PC-9 (cell line): ENCODE measurements around the gene LAMTOR3. TPM values are rescaled to one million over a fixed set of nuclear protein-coding genes. Genes with fewer than 3 reads are reported as not detected.

Experiments
- BruUV-seq: library from RNA; stranded (reverse); fragments of 400-500 nt; replicated peaks from 2 replicates; lab custom pipeline; 2021; lab: Mats Ljungman, UMichigan
- CTCF ChIA-PET: fragments of 300-600 bp; sonication (Branson Sonifier 250); formaldehyde crosslinking; loops from one replicate; lab custom pipeline; 2022; ENCODE audit warnings: antibody characterized with exemption; lab: Charles Lee
- POLR2A ChIA-PET: fragments of 300-600 bp; sonication (Branson Sonifier 250); formaldehyde crosslinking; loops from one replicate; lab custom pipeline; 2022; ENCODE audit warnings: antibody characterized with exemption; ENCODE audit not compliant: unreplicated experiment; lab: Charles Lee
- DNase-seq, 2 experiments: peaks; one replicate each; pipeline versions ENCODE4 v3.0.0 to v3.0.0-alpha.2; 2015 to 2022; ENCODE audit warnings: mixed read lengths in 1 of 2
- H2AFZ ChIP-seq: fragments of 200-600 bp; sonication (generic); 2 replicates; pipeline ENCODE4 v1.8.1; 2017; ENCODE audit warnings: antibody characterized with exemption
- H3F3A ChIP-seq: fragments of 200-600 bp; sonication (generic); 2 replicates; pipeline ENCODE4 v1.8.1; 2017; ENCODE audit warnings: antibody characterized with exemption, mild to moderate bottlenecking, low read depth; ENCODE audit not compliant: insufficient read depth
- H3K27ac ChIP-seq: fragments of 200-600 bp; sonication (generic); 2 replicates; pipeline ENCODE4 v1.6.1; 2016; ENCODE audit warnings: mixed run types
- H3K27me3 ChIP-seq: fragments of 200-600 bp; sonication (generic); 2 replicates; pipeline ENCODE4 v1.6.1; 2016; ENCODE audit warnings: low read depth, mixed run types; ENCODE audit not compliant: insufficient read depth
- H3K36me3 ChIP-seq: fragments of 200-600 bp; sonication (generic); 2 replicates; pipeline ENCODE4 v1.6.1; 2016; ENCODE audit warnings: low read depth, mixed run types
- H3K4me1 ChIP-seq: fragments of 200-600 bp; sonication (generic); replicated peaks from 2 replicates; pipeline ENCODE4 v1.6.1; 2016; ENCODE audit warnings: mixed run types; ENCODE audit not compliant: insufficient read depth
- H3K4me2 ChIP-seq: fragments of 200-600 bp; sonication (generic); 2 replicates; pipeline ENCODE4 v1.6.1; 2017; ENCODE audit warnings: mixed run types
- H3K4me3 ChIP-seq: fragments of 200-600 bp; sonication (generic); 2 replicates; pipeline ENCODE4 v1.6.1; 2016; ENCODE audit warnings: mixed run types
- H3K79me2 ChIP-seq: fragments of 200-600 bp; sonication (generic); 2 replicates; pipeline ENCODE4 v1.6.1; 2017; ENCODE audit warnings: low read depth, mixed run types
- H3K9me2 ChIP-seq: fragments of 200-600 bp; sonication (generic); 2 replicates; pipeline ENCODE4 v1.8.1; 2017; ENCODE audit warnings: mild to moderate bottlenecking; ENCODE audit not compliant: insufficient read depth
- H3K9me3 ChIP-seq: fragments of 200-600 bp; sonication (generic); 2 replicates; pipeline ENCODE4 v1.8.1; 2016; ENCODE audit warnings: low read depth; ENCODE audit not compliant: insufficient read depth
- H4K20me1 ChIP-seq: fragments of 200-600 bp; sonication (generic); 2 replicates; pipeline ENCODE4 v1.8.1; 2017; ENCODE audit not compliant: insufficient read depth
- EZH2 ChIP-seq: fragments of 200-600 bp; sonication (generic); IDR thresholded peaks from 2 replicates; pipeline ENCODE4 v1.8.0; 2017; ENCODE audit warnings: antibody characterized with exemption, low read depth
- intact Hi-C: fragments of 100-400 bp; cut with micrococcal nuclease; formaldehyde crosslinking; loops from one replicate; pipeline ENCODE4 v1.10.0; 2022; ENCODE audit not compliant: unreplicated experiment
- total RNA-seq: library from RNA; stranded (reverse); gene quantifications from 2 replicates; pipeline ENCODE4 v1.2.3, GENCODE V29; 2021
- TF ChIP-seq, protein P1 (sequence below): fragments of 200-600 bp; sonication (generic); conservative IDR thresholded peaks from 2 replicates; pipeline ENCODE4 v1.6.1; 2017; ENCODE audit warnings: mixed run types, antibody characterized with exemption, mild to moderate bottlenecking, moderate library complexity

Gene LAMTOR3
- total RNA-seq, 1 experiment from 2014 or later, result 17.4 TPM

GRCh38 chr4:99845708-99846469 lies 48.3 kb downstream of the LAMTOR3 start:
- DNase-seq, result no peak
- H3K4me2 ChIP-seq, result no peak overlapping the region
- H2AFZ ChIP-seq, result no peak overlapping the region
- H3F3A ChIP-seq, result no peaks in the 10 kb centered on the region; the same call in 1 of the 2 replicates
- H3K27ac ChIP-seq, result no peak overlapping the region
- CTCF ChIA-PET, result no interaction called here
- no peaks in the 10 kb centered on the region for H3K36me3 ChIP-seq
- no peaks in the 10 kb centered on the region for H3K9me3 ChIP-seq
- POLR2A ChIA-PET, result no interaction called here
- intact Hi-C loops, result no loop called here
- BruUV-seq, result no TSS peak
- no peaks in the 10 kb centered on the region for H3K27me3 ChIP-seq
- no peak overlapping the region for H3K4me3 ChIP-seq
- no peaks in the 10 kb centered on the region; the same call in 1 of the 2 replicates for H3K9me2 ChIP-seq
- H4K20me1 ChIP-seq, result no peaks in the 10 kb centered on the region
- no peaks in the 10 kb centered on the region for H3K79me2 ChIP-seq
- no peaks in the 10 kb centered on the region for H3K4me1 ChIP-seq
- no peak for TF ChIP-seq EZH2

GRCh38 chr4:99845179-99845578 lies 49.0 kb downstream of the LAMTOR3 start:
- Histone ChIP-seq H3K36me3 (peaks cover 5% of the 10 kb centered on the region; the same call in 1 of the 2 replicates), H3K4me2 (no peak overlapping the region), H3K27me3 (no peaks in the 10 kb centered on the region), H3K27ac (no peak overlapping the region), H3K9me3 (no peaks in the 10 kb centered on the region), H3K79me2 (no peaks in the 10 kb centered on the region), H4K20me1 (no peaks in the 10 kb centered on the region), H3K4me1 (no peaks in the 10 kb centered on the region), H3K4me3 (no peak overlapping the region), H3K9me2 (no peaks in the 10 kb centered on the region; the same call in 1 of the 2 replicates), H3F3A (no peaks in the 10 kb centered on the region; the same call in 1 of the 2 replicates), H2AFZ (no peak overlapping the region)
- ChIA-PET CTCF (no interaction called here), POLR2A (no interaction called here)
- no TSS peak for BruUV-seq
- TF ChIP-seq, protein P1, sequence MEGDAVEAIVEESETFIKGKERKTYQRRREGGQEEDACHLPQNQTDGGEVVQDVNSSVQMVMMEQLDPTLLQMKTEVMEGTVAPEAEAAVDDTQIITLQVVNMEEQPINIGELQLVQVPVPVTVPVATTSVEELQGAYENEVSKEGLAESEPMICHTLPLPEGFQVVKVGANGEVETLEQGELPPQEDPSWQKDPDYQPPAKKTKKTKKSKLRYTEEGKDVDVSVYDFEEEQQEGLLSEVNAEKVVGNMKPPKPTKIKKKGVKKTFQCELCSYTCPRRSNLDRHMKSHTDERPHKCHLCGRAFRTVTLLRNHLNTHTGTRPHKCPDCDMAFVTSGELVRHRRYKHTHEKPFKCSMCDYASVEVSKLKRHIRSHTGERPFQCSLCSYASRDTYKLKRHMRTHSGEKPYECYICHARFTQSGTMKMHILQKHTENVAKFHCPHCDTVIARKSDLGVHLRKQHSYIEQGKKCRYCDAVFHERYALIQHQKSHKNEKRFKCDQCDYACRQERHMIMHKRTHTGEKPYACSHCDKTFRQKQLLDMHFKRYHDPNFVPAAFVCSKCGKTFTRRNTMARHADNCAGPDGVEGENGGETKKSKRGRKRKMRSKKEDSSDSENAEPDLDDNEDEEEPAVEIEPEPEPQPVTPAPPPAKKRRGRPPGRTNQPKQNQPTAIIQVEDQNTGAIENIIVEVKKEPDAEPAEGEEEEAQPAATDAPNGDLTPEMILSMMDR, result no peak
- TF ChIP-seq EZH2, result no peak
- no peak for DNase-seq
- intact Hi-C loops, result no loop called here

- CTCF ChIA-PET, result no interaction called here
Measured at GRCh38 chr4:99844048-99844447, 50.2 kb downstream of the LAMTOR3 start.

More at GRCh38 chr4:99844048-99844447, 50.2 kb downstream of the LAMTOR3 start:
- Histone ChIP-seq H4K20me1 (no peaks in the 10 kb centered on the region), H3K4me3 (no peak overlapping the region), H3K4me1 (no peaks in the 10 kb centered on the region), H3K79me2 (no peaks in the 10 kb centered on the region), H3K27me3 (no peaks in the 10 kb centered on the region), H2AFZ (no peak overlapping the region), H3K36me3 (peaks cover 6% of the 10 kb centered on the region; the same call in 1 of the 2 replicates), H3K4me2 (no peak overlapping the region), H3K9me2 (no peaks in the 10 kb centered on the region; the same call in 1 of the 2 replicates), H3K9me3 (no peaks in the 10 kb centered on the region), H3F3A (no peaks in the 10 kb centered on the region; the same call in 1 of the 2 replicates), H3K27ac (no peak overlapping the region)
- TF ChIP-seq EZH2, result no peak
- TF ChIP-seq, protein P1, result no peak
- POLR2A ChIA-PET, result no interaction called here
- no TSS peak for BruUV-seq
- DNase-seq, result no peak
- intact Hi-C loops, result no loop called here
